Endothelial cell of umbilical vein (primary cell): ENCODE results near the gene SPACA7. TPM values are rescaled to one million over a fixed set of nuclear protein-coding genes. Genes with fewer than 3 reads are reported as not detected.

Experiments used
- BruUV-seq: library from RNA; stranded (reverse); fragments of 400-500 nt; replicated peaks from 2 replicates; lab custom pipeline; 2021; lab: Mats Ljungman, UMichigan
- CTCF ChIA-PET: fragments of 300-600, 350-600 bp; sonication (Branson Sonifier 250); formaldehyde crosslinking; loops from one replicate; lab custom pipeline; 2021; ENCODE audit warnings: antibody characterized with exemption, inconsistent platforms; lab: Charles Lee
- POLR2A ChIA-PET: fragments of 300-600, 350-600 bp; sonication (Branson Sonifier 250); formaldehyde crosslinking; loops from one replicate; lab custom pipeline; 2021; ENCODE audit warnings: antibody characterized with exemption, inconsistent platforms; lab: Charles Lee
- DNase-seq: peaks from one replicate; pipeline ENCODE4 v3.0.0-alpha.2; 2011; ENCODE audit warnings: low read depth, low spot score
- FAIRE-seq: peaks from 2 replicates; lab custom pipeline; 2011; peaks lifted over from hg19 to GRCh38; lab: Jason Lieb, UNC
- H2AFZ ChIP-seq: 2 replicates; pipeline ENCODE4 v1.6.0; 2012; ENCODE audit warnings: low read depth, low read length, control low read depth, inconsistent platforms
- H3K27ac ChIP-seq: 2 replicates; pipeline ENCODE4 v1.5.1; 2011; ENCODE audit warnings: low read depth, mild to moderate bottlenecking, control low read depth, low read length, moderate library complexity; ENCODE audit not compliant: insufficient read depth
- H3K27me3 ChIP-seq, 2 experiments: 2 replicates each; pipeline versions ENCODE4 v1.6.0 to v1.6.1; 2011; ENCODE audit warnings: low read length in 2 of 2, mixed read lengths in 1 of 2; ENCODE audit not compliant: control insufficient read depth in 2 of 2, insufficient read depth in 2 of 2
- H3K36me3 ChIP-seq, 2 experiments: 2 replicates in 1 of 2; 3 replicates in 1 of 2; pipeline ENCODE4 v1.5.1; 2011; ENCODE audit warnings: low read length in 2 of 2, mild to moderate bottlenecking in 1 of 2, moderate library complexity in 1 of 2; ENCODE audit not compliant: control insufficient read depth in 2 of 2, insufficient read depth in 2 of 2; ENCODE audit errors: extremely low read depth in 1 of 2
- H3K4me1 ChIP-seq: 3 replicates; pipeline ENCODE4 v1.5.1; 2011; ENCODE audit warnings: mild to moderate bottlenecking, low read length; ENCODE audit not compliant: control insufficient read depth, insufficient read depth; ENCODE audit errors: extremely low read depth
- H3K4me2 ChIP-seq: 2 replicates; pipeline ENCODE4 v1.6.1; 2011; ENCODE audit warnings: low read length, control low read depth, mixed read lengths; ENCODE audit not compliant: insufficient read depth
- H3K4me3 ChIP-seq, 3 experiments: fragments of 200-600 bp in 1 of 3; sonication (generic), shearing (Covaris generic) in 1 of 3; replicated peaks in 1 of 3; 2 replicates each; pipeline ENCODE4 v1.5.1; 2011 to 2016; ENCODE audit warnings: control low read depth in 3 of 3, low read length in 3 of 3, mild to moderate bottlenecking in 2 of 3, inconsistent platforms in 1 of 3, low read depth in 1 of 3, moderate library complexity in 1 of 3; ENCODE audit not compliant: insufficient read depth in 1 of 3
- H3K79me2 ChIP-seq: 2 replicates; pipeline ENCODE4 v1.6.0; 2012; ENCODE audit warnings: low read length, inconsistent platforms; ENCODE audit not compliant: control insufficient read depth, insufficient read depth
- H3K9ac ChIP-seq: replicated peaks from 2 replicates; pipeline ENCODE3; 2011; ENCODE audit warnings: low read length, control low read depth; ENCODE audit not compliant: insufficient read depth; ENCODE audit errors: extremely low read depth
- H3K9me1 ChIP-seq: replicated peaks from 3 replicates; pipeline ENCODE4 v1.6.0; 2011; ENCODE audit warnings: mild to moderate bottlenecking, low read length; ENCODE audit not compliant: control insufficient read depth, insufficient read depth; ENCODE audit errors: extremely low read depth
- H3K9me3 ChIP-seq: replicated peaks from 2 replicates; pipeline ENCODE4 v1.5.1; 2012; ENCODE audit warnings: low read length, inconsistent platforms; ENCODE audit not compliant: control insufficient read depth, insufficient read depth
- H4K20me1 ChIP-seq: replicated peaks from 2 replicates; pipeline ENCODE3; 2011; ENCODE audit warnings: mild to moderate bottlenecking, low read length; ENCODE audit not compliant: control insufficient read depth, insufficient read depth; ENCODE audit errors: extremely low read depth
- EZH2 ChIP-seq: IDR thresholded peaks from 2 replicates; pipeline ENCODE4 v1.6.1; 2012; ENCODE audit warnings: borderline replicate concordance, low read depth, mild to moderate bottlenecking, moderate library complexity, low read length, inconsistent platforms; ENCODE audit not compliant: severe bottlenecking
- FOS ChIP-seq: IDR thresholded peaks from 2 replicates; pipeline ENCODE4 v1.6.1; 2011; ENCODE audit warnings: mild to moderate bottlenecking, low read length, moderate library complexity, borderline replicate concordance; ENCODE audit not compliant: insufficient read depth
- GATA2 ChIP-seq: IDR thresholded peaks from 2 replicates; pipeline ENCODE4 v1.7.0; 2011; ENCODE audit warnings: low read depth, mild to moderate bottlenecking, moderate library complexity, mixed read lengths, low read length; ENCODE audit not compliant: insufficient read length, insufficient read depth
- JUN ChIP-seq: IDR thresholded peaks from 2 replicates; pipeline ENCODE4 v1.6.1; 2011; ENCODE audit warnings: borderline replicate concordance, low read depth; ENCODE audit not compliant: insufficient read length, insufficient read depth
- MYC ChIP-seq: IDR thresholded peaks from one replicate; pipeline ENCODE4 v1.6.1; 2011; ENCODE audit warnings: mild to moderate bottlenecking, low read depth, low read length
- POLR2A ChIP-seq: IDR thresholded peaks from 2 replicates; pipeline ENCODE4 v1.6.1; 2012; ENCODE audit warnings: low read depth, mild to moderate bottlenecking, control low read depth, low read length
- POLR2AphosphoS5 ChIP-seq: IDR thresholded peaks from 2 replicates; pipeline ENCODE4 v1.6.1; 2012; ENCODE audit warnings: low read depth, mild to moderate bottlenecking, control low read depth, low read length, moderate library complexity; ENCODE audit not compliant: insufficient read depth
- dilution Hi-C: fragments of 300-500 bp; cut with MboI; formaldehyde crosslinking; loops from one replicate; pipeline ENCODE4 v1.15.0; 2019; ENCODE audit warnings: low sequenced_read_pairs; ENCODE audit not compliant: extremely low pct_ligation_motif_present
- intact Hi-C: fragments of 100-400 bp; cut with micrococcal nuclease; formaldehyde crosslinking; loops from one replicate; pipeline ENCODE4 v1.10.0; 2022
- polyA plus RNA-seq, 4 experiments: library from polyadenylated mRNA; depleted of rRNA in 3 of 4; stranded (reverse) in 3 of 4; unstranded in 1 of 4; fragments of >200 nt; gene quantifications; 2 replicates each; pipeline versions ENCODE4 v1.2.1 to v1.2.3, GENCODE V29; 2011 to 2012; ENCODE audit warnings: missing spikeins in 1 of 4
- total RNA-seq: library from RNA; stranded (reverse); gene quantifications from 2 replicates; pipeline ENCODE4 v1.2.3, GENCODE V29; 2021
- TF ChIP-seq, protein P1 (sequence below), 2 donors: IDR thresholded peaks; 1 replicate in 1 of 2; 2 replicates in 1 of 2; pipeline ENCODE4 v1.5.1; 2011; ENCODE audit warnings: low read length in 2 of 2, mild to moderate bottlenecking in 2 of 2, moderate library complexity in 2 of 2, control low read depth in 1 of 2, inconsistent platforms in 1 of 2, low read depth in 1 of 2; ENCODE audit not compliant: insufficient read depth in 1 of 2; ENCODE audit errors: extremely low read depth in 1 of 2
- TF ChIP-seq, protein P2 (sequence below): IDR thresholded peaks from 2 replicates; pipeline ENCODE4 v1.6.1; 2011; ENCODE audit not compliant: insufficient read depth, insufficient read length

SPACA7 gene
- total and polyA plus RNA-seq, 2 donors (not counting 3 experiments of a cell fraction or from before 2014, with no cell fraction given), result not detected

DNA sequence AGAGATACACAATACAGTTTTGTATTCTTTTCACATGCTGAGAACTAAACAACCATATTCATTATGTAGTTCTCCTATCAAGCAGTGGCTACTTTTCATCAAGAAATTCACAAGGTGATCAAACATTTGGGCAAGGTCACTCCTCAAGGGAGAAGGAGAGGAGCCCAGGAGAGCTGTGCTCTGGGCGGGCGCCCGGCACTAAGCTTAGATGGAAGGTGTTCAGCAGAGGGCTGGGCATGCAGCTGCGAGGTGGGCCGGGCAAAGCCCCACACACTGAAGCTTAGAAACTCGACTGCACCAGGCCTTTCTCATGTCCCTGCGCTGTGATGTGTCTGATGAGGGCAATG lies 30.4 kb upstream of the SPACA7 start:
- no peak overlapping the region for H3K4me2 ChIP-seq
- FAIRE-seq (no peak), DNase-seq (no peak)
- H2AFZ ChIP-seq, result no peak overlapping the region
- TF ChIP-seq, protein P1, sequence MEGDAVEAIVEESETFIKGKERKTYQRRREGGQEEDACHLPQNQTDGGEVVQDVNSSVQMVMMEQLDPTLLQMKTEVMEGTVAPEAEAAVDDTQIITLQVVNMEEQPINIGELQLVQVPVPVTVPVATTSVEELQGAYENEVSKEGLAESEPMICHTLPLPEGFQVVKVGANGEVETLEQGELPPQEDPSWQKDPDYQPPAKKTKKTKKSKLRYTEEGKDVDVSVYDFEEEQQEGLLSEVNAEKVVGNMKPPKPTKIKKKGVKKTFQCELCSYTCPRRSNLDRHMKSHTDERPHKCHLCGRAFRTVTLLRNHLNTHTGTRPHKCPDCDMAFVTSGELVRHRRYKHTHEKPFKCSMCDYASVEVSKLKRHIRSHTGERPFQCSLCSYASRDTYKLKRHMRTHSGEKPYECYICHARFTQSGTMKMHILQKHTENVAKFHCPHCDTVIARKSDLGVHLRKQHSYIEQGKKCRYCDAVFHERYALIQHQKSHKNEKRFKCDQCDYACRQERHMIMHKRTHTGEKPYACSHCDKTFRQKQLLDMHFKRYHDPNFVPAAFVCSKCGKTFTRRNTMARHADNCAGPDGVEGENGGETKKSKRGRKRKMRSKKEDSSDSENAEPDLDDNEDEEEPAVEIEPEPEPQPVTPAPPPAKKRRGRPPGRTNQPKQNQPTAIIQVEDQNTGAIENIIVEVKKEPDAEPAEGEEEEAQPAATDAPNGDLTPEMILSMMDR (IDR thresholded peaks at IDR 0.05; ENCODE audit: extremely low read depth in 1 of 2, insufficient read depth in 1 of 2, low read depth in 1 of 2, low read length in 2 of 2), result no peak
- TF ChIP-seq GATA2, result no peak
- TF ChIP-seq POLR2AphosphoS5, result no peak
- no peak for TF ChIP-seq EZH2
- TF ChIP-seq JUN, result no peak
- no peak for TF ChIP-seq FOS
- TF ChIP-seq, protein P2, sequence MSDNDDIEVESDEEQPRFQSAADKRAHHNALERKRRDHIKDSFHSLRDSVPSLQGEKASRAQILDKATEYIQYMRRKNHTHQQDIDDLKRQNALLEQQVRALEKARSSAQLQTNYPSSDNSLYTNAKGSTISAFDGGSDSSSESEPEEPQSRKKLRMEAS, result no peak
- no peak for TF ChIP-seq POLR2A
- TF ChIP-seq MYC, result no peak
- H3K4me3 ChIP-seq, result no peak overlapping the region
- no TSS peak for BruUV-seq
- ChIA-PET CTCF (no interaction called here), POLR2A (no interaction called here)
- no peaks in the 10 kb centered on the region for H3K9me3 ChIP-seq
- no peaks in the 10 kb centered on the region for H3K27me3 ChIP-seq
- no peaks in the 10 kb centered on the region for H3K4me1 ChIP-seq
- H3K9ac ChIP-seq, result no peak overlapping the region
- intact Hi-C loops, result no loop called here
- no peaks in the 10 kb centered on the region for H4K20me1 ChIP-seq
- dilution Hi-C loops, result no loop called here
- H3K27ac ChIP-seq, result no peak overlapping the region
- no peaks in the 10 kb centered on the region for H3K9me1 ChIP-seq
- no peaks in the 10 kb centered on the region for H3K36me3 ChIP-seq
- no peaks in the 10 kb centered on the region for H3K79me2 ChIP-seq
